NCI-H460 (cell line): ENCODE data around the gene ZNF829. TPM values are rescaled to one million over a fixed set of nuclear protein-coding genes. Genes with fewer than 3 reads are reported as not detected.

Experiments used
- DNase-seq: peaks from one replicate; pipeline ENCODE4 v3.0.0-alpha.2; 2016; ENCODE audit warnings: low read depth; ENCODE audit errors: extremely low read depth
- polyA plus RNA-seq: library from polyadenylated mRNA; depleted of rRNA; stranded (reverse); fragments of >200 nt; gene quantifications from 2 replicates; pipeline ENCODE4 v1.2.3, GENCODE V29; 2014; cell fraction: nucleus; rRNA removed
- total RNA-seq: library from RNA; depleted of rRNA; stranded (reverse); fragments of >200 nt; shearing (Covaris generic); gene quantifications from 2 replicates; pipeline ENCODE4 v1.2.3, GENCODE V29; 2014; rRNA removed

Gene ZNF829
- total RNA-seq = 2.1 and 2.2 TPM in 2 replicates
- polyA plus RNA-seq = 0.60 and 0.62 TPM in 2 replicates

- peak; percentile 58 for DNase-seq
Observed at GRCh38 chr19:36915992-36916830, at the start of gene ZNF829, which contains the start of gene ZNF568. Gene ZNF829 (minus strand): TSS chr19:36916291. CDS start chr19:36915167, 1,124 bp downstream. Gene ZNF568 (plus strand): TSS chr19:36916332. CDS start chr19:36922771, 6,439 bp downstream.

- DNase-seq = no peak
Observed at GRCh38 chr19:36963280-36963679, 47.2 kb upstream of the ZNF829 start.

- no peak for DNase-seq
Observed at GRCh38 chr19:36962346-36962745, 46.3 kb upstream of the ZNF829 start.

GRCh38 chr19:36950335-36951119 lies 34.4 kb upstream of the ZNF829 start:
- DNase-seq = no peak

GRCh38 chr19:36939153-36939552 lies 23.1 kb upstream of the ZNF829 start:
- no peak for DNase-seq

GRCh38 chr19:36931684-36932083 lies 15.6 kb upstream of the ZNF829 start:
- no peak for DNase-seq

- DNase-seq = no peak
Observed at GRCh38 chr19:36918090-36918489, 2.0 kb upstream of the ZNF829 start.

- DNase-seq = peak; percentile 2
Observed at GRCh38 chr19:36916991-36917390, 900 bp upstream of the ZNF829 start.

GRCh38 chr19:36898422-36898821 lies 17.7 kb downstream of the ZNF829 start:
- no peak for DNase-seq

GRCh38 chr19:36894849-36895383 lies 21.2 kb downstream of the ZNF829 start:
- DNase-seq = no peak

GRCh38 chr19:36891768-36892357 lies 24.2 kb downstream of the ZNF829 start:
- DNase-seq = no peak

- no peak for DNase-seq
Observed at GRCh38 chr19:36876993-36877938, 38.8 kb downstream of the ZNF829 start.

- DNase-seq = no peak
Observed at GRCh38 chr19:36851898-36852297, 64.2 kb downstream of the ZNF829 start.

GRCh38 chr19:36850559-36851442 lies 65.3 kb downstream of the ZNF829 start, which contains the start of gene ZNF345:
Gene ZNF345 (plus strand): TSS chr19:36850876. CDS start chr19:36876831, 25,955 bp downstream.
- DNase-seq = peak; percentile 93

GRCh38 chr19:36849701-36850558 lies 66.2 kb downstream of the ZNF829 start:
- peak; percentile 85 for DNase-seq

GRCh38 chr19:36847968-36848367 lies 68.1 kb downstream of the ZNF829 start:
- DNase-seq = no peak

- no peak for DNase-seq
Observed at GRCh38 chr19:36838784-36839324, 77.2 kb downstream of the ZNF829 start.
